K562 (cell line): ENCODE measurements around the gene CYCS. TPM values are rescaled to one million over a fixed set of nuclear protein-coding genes. Genes with fewer than 3 reads are reported as not detected.

Experiments
- ATAC-seq: fragments of 200-7000 bp; cut with Tn5 transposase; 3 replicates; pipeline ENCODE4 v1.9.1; 2020; ENCODE audit warnings: moderate library complexity
- BruUV-seq: library from RNA; stranded (reverse); fragments of 400-500 nt; replicated peaks from 2 replicates; lab custom pipeline; 2021; lab: Mats Ljungman, UMichigan
- CTCF ChIA-PET: fragments of 300-600 bp; formaldehyde crosslinking; extraction: SDS; loops from one replicate; lab custom pipeline; 2021; ENCODE audit warnings: low intra/inter-chr PET ratio; lab: Yijun Ruan, JAX
- POLR2A ChIA-PET: fragments of 300-600, 350-650 bp; sonication (Branson Sonifier 250); formaldehyde crosslinking; extraction: SDS; loops from one replicate; lab custom pipeline; 2021; ENCODE audit warnings: antibody characterized with exemption, inconsistent platforms; lab: Yijun Ruan, JAX
- DNase-seq, 4 experiments: peaks; one replicate each; pipeline versions ENCODE4 v3.0.0 to v3.0.0-alpha.2; 2011 to 2018; ENCODE audit warnings: low spot score in 3 of 4, mixed read lengths in 3 of 4; ENCODE audit errors: extremely low read depth in 1 of 4
- FAIRE-seq: peaks from 2 replicates; lab custom pipeline; 2011; peaks lifted over from hg19 to GRCh38; lab: Jason Lieb, UNC
- H2AFZ ChIP-seq: 2 replicates; pipeline ENCODE4 v1.6.0; 2011; ENCODE audit warnings: low read depth, low read length, control low read depth, inconsistent platforms
- H3K27ac ChIP-seq: fragments of 200-600 bp; 3 replicates; pipeline ENCODE4 v1.8.0; 2011; ENCODE audit warnings: low read depth, mild to moderate bottlenecking, control low read depth, inconsistent platforms, low read length, moderate library complexity, mixed read lengths; ENCODE audit errors: extremely low read depth
- H3K27me3 ChIP-seq, 2 experiments: fragments of 300-600 bp in 1 of 2; 2 replicates in 1 of 2; 3 replicates in 1 of 2; pipeline versions ENCODE4 v1.6.0 to v1.8.0; 2011; ENCODE audit warnings: inconsistent platforms in 2 of 2, low read length in 2 of 2, mild to moderate bottlenecking in 1 of 2, mixed read lengths in 1 of 2, moderate library complexity in 1 of 2; ENCODE audit not compliant: control insufficient read depth in 2 of 2, insufficient read depth in 2 of 2
- H3K36me3 ChIP-seq: fragments of 300-600 bp; 3 replicates; pipeline ENCODE4 v1.8.0; 2011; ENCODE audit warnings: mild to moderate bottlenecking, low read length, inconsistent platforms; ENCODE audit not compliant: control insufficient read depth, insufficient read depth
- H3K4me1 ChIP-seq, 2 experiments: fragments of 200-600 bp in 1 of 2; replicated peaks in 1 of 2; 2 replicates in 1 of 2; 3 replicates in 1 of 2; pipeline versions ENCODE4 v1.5.1 to v1.8.0; 2011; ENCODE audit warnings: inconsistent platforms in 2 of 2, low read length in 2 of 2, mild to moderate bottlenecking in 1 of 2, mixed read lengths in 1 of 2, moderate library complexity in 1 of 2; ENCODE audit not compliant: control insufficient read depth in 2 of 2, insufficient read depth in 2 of 2
- H3K4me2 ChIP-seq: 2 replicates; pipeline ENCODE4 v1.6.1; 2011; ENCODE audit warnings: low read length, control low read depth, inconsistent platforms, mixed read lengths; ENCODE audit not compliant: insufficient read depth
- H3K4me3 ChIP-seq: fragments of 200-600 bp; sonication (generic), shearing (Covaris generic); 2 replicates; pipeline ENCODE4 v1.5.1; 2016; ENCODE audit warnings: control low read depth, inconsistent platforms
- H3K79me2 ChIP-seq: fragments of 200-600 bp; 3 replicates; pipeline ENCODE4 v1.8.0; 2011; ENCODE audit warnings: low read length, inconsistent platforms; ENCODE audit not compliant: control insufficient read depth, insufficient read depth
- H3K9ac ChIP-seq, 2 experiments: 2 replicates each; pipeline versions ENCODE4 v1.6.0 to v1.6.1; 2011; ENCODE audit warnings: low read depth in 2 of 2, low read length in 2 of 2, control low read depth in 1 of 2, inconsistent platforms in 1 of 2, mild to moderate bottlenecking in 1 of 2, mixed read lengths in 1 of 2; ENCODE audit not compliant: insufficient read depth in 1 of 2
- H3K9me1 ChIP-seq: one replicate; pipeline ENCODE4 v1.6.0; 2011; ENCODE audit warnings: inconsistent platforms, mild to moderate bottlenecking, low read length, moderate library complexity; ENCODE audit not compliant: control insufficient read depth, insufficient read depth
- H3K9me3 ChIP-seq: replicated peaks from 2 replicates; pipeline ENCODE4 v1.5.1; 2011; ENCODE audit warnings: low read depth, low read length, inconsistent platforms; ENCODE audit not compliant: control insufficient read depth, insufficient read depth
- H4K20me1 ChIP-seq: replicated peaks from 2 replicates; pipeline ENCODE4 v1.6.1; 2011; ENCODE audit warnings: low read length, inconsistent platforms, mixed read lengths; ENCODE audit not compliant: control insufficient read depth, insufficient read depth
- CREB1 ChIP-seq, 2 experiments: sonication (generic) in 1 of 2; formaldehyde crosslinking in 1 of 2; IDR thresholded peaks; 2 replicates each; pipeline versions ENCODE4 v1.6.1 to v1.8.0; 2012 to 2022; ENCODE audit warnings: inconsistent platforms in 1 of 2, mild to moderate bottlenecking in 1 of 2, missing genetic modification reagents in 1 of 2, moderate library complexity in 1 of 2
- ETS2 ChIP-seq: IDR thresholded peaks from 2 replicates; pipeline ENCODE4 v1.6.1; 2016; ENCODE audit warnings: borderline replicate concordance, missing genetic modification characterization, mild to moderate bottlenecking, moderate library complexity, missing compliant biosample characterization; ENCODE audit not compliant: poor library complexity, severe bottlenecking
- NFYB ChIP-seq: IDR thresholded peaks from 2 replicates; pipeline ENCODE4 v1.6.1; 2011; ENCODE audit warnings: mild to moderate bottlenecking, moderate library complexity; ENCODE audit not compliant: insufficient read length; ENCODE audit errors: extremely low read depth
- NRF1 ChIP-seq, 2 experiments: fragments of 450-650 bp; IDR thresholded peaks in 1 of 2; conservative IDR thresholded peaks in 1 of 2; 2 replicates each; pipeline ENCODE4 v1.6.1; 2014; ENCODE audit warnings: mild to moderate bottlenecking in 2 of 2
- ZBTB34 ChIP-seq: fragments of 250-450 bp; sonication (Bioruptor Pico); IDR thresholded peaks from 2 replicates; pipeline ENCODE4 v1.8.0; 2021; ENCODE audit warnings: mild to moderate bottlenecking, moderate library complexity
- ZBTB7A ChIP-seq: IDR thresholded peaks from 2 replicates; pipeline ENCODE4 v1.6.1; 2011; ENCODE audit warnings: low read depth, mild to moderate bottlenecking, low read length, moderate library complexity, borderline replicate concordance; ENCODE audit not compliant: control insufficient read depth
- ZNF347 ChIP-seq: fragments of 450-650 bp; formaldehyde crosslinking; IDR thresholded peaks from 2 replicates; pipeline ENCODE4 v1.4.0; 2020; ENCODE audit warnings: low read depth, mild to moderate bottlenecking, moderate library complexity
- WGBS: fragments of 100-300 bp; shearing (Covaris generic); methylation state at CpG from one replicate; pipeline ENCODE4 v1.1.6; 2016; ENCODE audit warnings: low coverage, mixed read lengths; ENCODE audit not compliant: insufficient coverage; ENCODE audit errors: missing lambda C conversion rate; 5-methylcytosine and 5-hydroxymethylcytosine counted together
- in situ Hi-C: fragments of 300-500 bp; cut with MboI; formaldehyde crosslinking; loops from 4 replicates; pipeline ENCODE4 v1.15.0; 2018; ENCODE audit warnings: inconsistent platforms, mixed read lengths
- intact Hi-C: fragments of 100-400 bp; cut with micrococcal nuclease; formaldehyde crosslinking; loops from 2 replicates; pipeline ENCODE4 v1.14.2; 2022
- polyA plus RNA-seq, 8 experiments: library from polyadenylated mRNA; depleted of rRNA in 4 of 8; stranded (reverse) in 5 of 8; unstranded in 3 of 8; fragments of >200 nt; fragmentation: Nextera tagmentation in 2 of 8; fragmentation: Illumina TruSeq in 1 of 8; extraction: Ambion mirVana in 2 of 8; extraction: Trizol in 1 of 8; gene quantifications; 2 replicates each; pipeline versions ENCODE4 v1.2.1 to v1.2.3, GENCODE V29; 2011 to 2014; ENCODE audit warnings: inconsistent platforms in 1 of 8, missing spikeins in 1 of 8
- total RNA-seq, 7 experiments: library from RNA; depleted of rRNA in 6 of 7; stranded (reverse); fragments of >200 nt in 6 of 7; fragmentation: Illumina TruSeq in 2 of 7; extraction: Trizol in 2 of 7; gene quantifications; 2 replicates each; pipeline versions ENCODE4 v1.2.1 to v1.2.3, GENCODE V29; 2011 to 2021; ENCODE audit warnings: low replicate concordance in 1 of 7
- TF ChIP-seq, protein P1 (sequence below): fragments of 450-650 bp; IDR thresholded peaks from 2 replicates; pipeline ENCODE4 v1.6.1; 2016

CYCS gene
- total and polyA plus RNA-seq, 9 of the 15 experiments (the other 6 are each of a cell fraction or from before 2014, with no cell fraction given), result 206 to 1,425 (median 438) TPM

DNA sequence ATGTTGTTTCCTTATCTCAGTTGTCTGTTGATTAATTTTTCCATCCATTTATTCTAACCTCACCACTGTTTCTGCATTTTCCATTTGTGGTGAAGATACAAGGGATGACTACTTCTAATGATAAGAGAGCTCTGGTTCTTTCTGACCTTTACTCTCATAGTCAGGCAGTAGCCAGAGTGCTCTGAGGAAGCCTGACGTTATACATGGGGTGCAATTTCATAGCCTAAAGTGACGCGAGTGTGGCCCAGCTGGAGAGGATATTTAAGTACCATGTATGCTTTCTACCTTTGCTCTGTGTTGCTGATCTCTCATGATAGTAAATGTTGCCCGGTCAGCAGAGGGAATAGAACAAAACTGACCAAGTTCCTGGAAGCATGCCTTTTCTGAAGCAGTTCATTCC lies 33.9 kb upstream of the CYCS start (continued):
- TF ChIP-seq NFYB (no peak), ZBTB34 (CRISPR knock-in tag) (no peak), ETS2 (tag) (no peak), CREB1 (IDR thresholded peaks at IDR 0.05) (no peak), CREB1 (CRISPR knock-in tag; IDR thresholded peaks at IDR 0.05) (no peak), ZNF347 (CRISPR knock-in tag) (no peak)

DNA sequence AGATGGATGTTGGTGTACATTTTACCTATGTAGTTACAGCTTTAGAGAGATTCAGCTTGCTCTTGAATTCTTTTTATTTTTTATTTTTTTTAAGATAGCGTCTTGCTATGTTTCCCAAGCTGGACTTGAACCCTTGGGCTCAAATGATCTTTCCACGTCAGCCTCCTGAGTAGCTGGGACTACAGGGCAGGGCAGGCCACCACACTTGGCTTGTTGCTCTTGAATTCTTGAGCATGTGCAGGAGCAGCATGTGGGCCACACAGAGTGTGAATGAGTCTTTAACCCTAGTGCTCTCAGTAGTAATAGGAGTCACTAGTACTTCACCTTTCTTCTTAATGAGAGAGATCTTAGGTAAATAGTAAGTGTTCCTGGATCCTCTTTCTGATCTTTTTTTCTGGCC lies 26.7 kb upstream of the CYCS start:
- Histone ChIP-seq H3K4me3 (no peak overlapping the region), H3K4me2 (no peak overlapping the region), H4K20me1 (no peaks in the 10 kb centered on the region), H2AFZ (no peak overlapping the region), H3K9me1 (no peaks in the 10 kb centered on the region), H3K27me3 (no peaks in the 10 kb centered on the region), H3K79me2 (no peaks in the 10 kb centered on the region), H3K36me3 (no peaks in the 10 kb centered on the region), H3K4me1 (no peaks in the 10 kb centered on the region), H3K9ac (no peak overlapping the region), H3K27ac (no peak overlapping the region), H3K9me3 (no peaks in the 10 kb centered on the region)
- in situ Hi-C loops, result no loop called here
- POLR2A ChIA-PET, result interaction anchor here (3.7 kb wide), 1 partner anchor 27 kb away, joined by 18 read pairs; the partner anchor contains the start of gene CYCS
- CTCF ChIA-PET, result no interaction called here
- 58% methylated on average over 2 of the region's 2 CpGs for WGBS
- FAIRE-seq (no peak), ATAC-seq (no peak), DNase-seq (no peak)
- intact Hi-C loops, result no loop called here
- TF ChIP-seq NRF1 (conservative IDR thresholded peaks at IDR 0.05 in 1 of 2, IDR thresholded peaks at IDR 0.05 in 1 of 2), result 0 out of 4 replicates have a peak, but pooled peaks of 1 of the 2 experiments have one; percentile 16
- no peak for TF ChIP-seq ZBTB7A
- TF ChIP-seq, protein P1, sequence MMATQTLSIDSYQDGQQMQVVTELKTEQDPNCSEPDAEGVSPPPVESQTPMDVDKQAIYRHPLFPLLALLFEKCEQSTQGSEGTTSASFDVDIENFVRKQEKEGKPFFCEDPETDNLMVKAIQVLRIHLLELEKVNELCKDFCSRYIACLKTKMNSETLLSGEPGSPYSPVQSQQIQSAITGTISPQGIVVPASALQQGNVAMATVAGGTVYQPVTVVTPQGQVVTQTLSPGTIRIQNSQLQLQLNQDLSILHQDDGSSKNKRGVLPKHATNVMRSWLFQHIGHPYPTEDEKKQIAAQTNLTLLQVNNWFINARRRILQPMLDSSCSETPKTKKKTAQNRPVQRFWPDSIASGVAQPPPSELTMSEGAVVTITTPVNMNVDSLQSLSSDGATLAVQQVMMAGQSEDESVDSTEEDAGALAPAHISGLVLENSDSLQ, result no peak
- BruUV-seq, result no TSS peak
